HG03432 (cell line): ENCODE results near the gene SERTAD4.
"Not testable (repeated sequence)": the region's sequence is repeated elsewhere in the genome, so short reads cannot be mapped to it uniquely, and the experiment has no call there.

Source experiments
- ATAC-seq: cut with Tn5 transposase; IDR thresholded peaks from one replicate; pipeline ENCODE4 v1.9.1; 2021; ENCODE audit warnings: mild to moderate bottlenecking, moderate library complexity; ENCODE audit not compliant: unreplicated experiment

Gene SERTAD4

GRCh38 chr1:210257698-210258529, 25.3 kb downstream of the SERTAD4 start:
- no peak for ATAC-seq

GRCh38 chr1:210259561-210259960, 27.0 kb downstream of the SERTAD4 start:
- ATAC-seq, result no peak

- ATAC-seq, result no peak
These were observed 27.5 kb downstream of the SERTAD4 start for GRCh38 chr1:210260096-210260495.

- no peak for ATAC-seq
These were observed 29.7 kb downstream of the SERTAD4 start for GRCh38 chr1:210262167-210262896.

GRCh38 chr1:210262897-210263272, 30.3 kb downstream of the SERTAD4 start:
- ATAC-seq, result no peak

- no peak for ATAC-seq
These were observed 31.4 kb downstream of the SERTAD4 start for GRCh38 chr1:210263963-210264362.

- ATAC-seq, result no peak
These were observed 32.1 kb downstream of the SERTAD4 start for GRCh38 chr1:210264496-210265380.

GRCh38 chr1:210265392-210265955, 32.9 kb downstream of the SERTAD4 start:
- ATAC-seq, result not testable (repeated sequence)

GRCh38 chr1:210269981-210270380, 37.4 kb downstream of the SERTAD4 start:
- ATAC-seq, result no peak

- no peak for ATAC-seq
These were observed 40.1 kb downstream of the SERTAD4 start for GRCh38 chr1:210272666-210273065.

GRCh38 chr1:210280221-210280620, 47.6 kb downstream of the SERTAD4 start:
- ATAC-seq, result no peak

- ATAC-seq, result no peak
These were observed 55.5 kb downstream of the SERTAD4 start for GRCh38 chr1:210288116-210288515.

- no peak for ATAC-seq
These were observed 56.7 kb downstream of the SERTAD4 start for GRCh38 chr1:210289248-210289647.

- ATAC-seq, result no peak
These were observed 58.6 kb downstream of the SERTAD4 start for GRCh38 chr1:210291081-210291764.

GRCh38 chr1:210291786-210292230, 59.2 kb downstream of the SERTAD4 start:
- ATAC-seq, result no peak

- peak; percentile 80 for ATAC-seq
These were observed 59.8 kb downstream of the SERTAD4 start for GRCh38 chr1:210292231-210292871.

GRCh38 chr1:210293171-210293607, 60.6 kb downstream of the SERTAD4 start:
- no peak for ATAC-seq

- ATAC-seq, result no peak
These were observed 62.6 kb downstream of the SERTAD4 start for GRCh38 chr1:210294999-210295745.
